Common myeloid progenitor, CD34-positive (primary cell): Measurements from ENCODE around the gene PLA2R1.

Experiments
- CTCF ChIA-PET: fragments of 350-600 bp; sonication (Branson Sonifier 250); formaldehyde crosslinking; loops from one replicate; lab custom pipeline; 2021; ENCODE audit warnings: antibody characterized with exemption; lab: Charles Lee
- POLR2A ChIA-PET: fragments of 350-600 bp; sonication (Branson Sonifier 250); formaldehyde crosslinking; loops from one replicate; lab custom pipeline; 2021; ENCODE audit warnings: antibody characterized with exemption; lab: Charles Lee
- DNase-seq, 3 donors: peaks; one replicate each; pipeline versions ENCODE4 v3.0.0 to v3.0.0-alpha.2; 2013
- H3K27ac ChIP-seq, 2 experiments: 1 replicate in 1 of 2; 2 replicates in 1 of 2; pipeline ENCODE4 v1.7.0; 2013; ENCODE audit warnings: inconsistent platforms in 2 of 2, low read length in 2 of 2, mild to moderate bottlenecking in 2 of 2, low read depth in 1 of 2, moderate library complexity in 1 of 2; ENCODE audit not compliant: severe bottlenecking in 2 of 2, insufficient read depth in 1 of 2, poor library complexity in 1 of 2
- H3K27me3 ChIP-seq, 5 experiments: replicated peaks in 2 of 5; 1 replicate in 3 of 5; 2 replicates in 2 of 5; pipeline versions ENCODE4 v1.6.1 to v1.7.0; 2013; ENCODE audit warnings: low read length in 4 of 5, mild to moderate bottlenecking in 2 of 5, moderate library complexity in 2 of 5, inconsistent platforms in 1 of 5; ENCODE audit not compliant: insufficient read depth in 5 of 5, control insufficient read depth in 4 of 5
- H3K36me3 ChIP-seq, 4 experiments: 1 replicate in 2 of 4; 2 replicates in 2 of 4; pipeline versions ENCODE4 v1.6.1 to v1.7.0; 2013; ENCODE audit warnings: low read length in 3 of 4, control low read depth in 1 of 4, mild to moderate bottlenecking in 1 of 4; ENCODE audit not compliant: control insufficient read depth in 4 of 4, insufficient read depth in 4 of 4
- H3K4me1 ChIP-seq, 4 experiments: 1 replicate in 3 of 4; 2 replicates in 1 of 4; pipeline versions ENCODE4 v1.6.1 to v1.7.1; 2013; ENCODE audit warnings: low read length in 3 of 4, mild to moderate bottlenecking in 3 of 4, control low read depth in 1 of 4, inconsistent platforms in 1 of 4, moderate library complexity in 1 of 4; ENCODE audit not compliant: control insufficient read depth in 4 of 4, insufficient read depth in 4 of 4; ENCODE audit errors: control extremely low read depth in 1 of 4
- H3K4me3 ChIP-seq, 7 experiments: 1 replicate in 4 of 7; 2 replicates in 3 of 7; pipeline versions ENCODE4 v1.5.1 to v1.7.0; 2013; ENCODE audit warnings: mild to moderate bottlenecking in 7 of 7, low read length in 6 of 7, moderate library complexity in 6 of 7, inconsistent platforms in 2 of 7, low read depth in 2 of 7, control low read depth in 1 of 7; ENCODE audit not compliant: insufficient read depth in 4 of 7, control insufficient read depth in 1 of 7; ENCODE audit errors: extremely low read depth in 1 of 7
- H3K9me3 ChIP-seq, 5 experiments: 1 replicate in 4 of 5; 2 replicates in 1 of 5; pipeline versions ENCODE4 v1.6.1 to v1.7.1; 2013; ENCODE audit warnings: low read length in 4 of 5, mild to moderate bottlenecking in 2 of 5, inconsistent platforms in 1 of 5, low read depth in 1 of 5, moderate library complexity in 1 of 5; ENCODE audit not compliant: control insufficient read depth in 4 of 5, insufficient read depth in 2 of 5; ENCODE audit errors: control extremely low read depth in 1 of 5
- WGBS: methylation state at CpG from one replicate; pipeline ENCODE4 v1.1.5; 2013; ENCODE audit not compliant: insufficient coverage; 5-methylcytosine and 5-hydroxymethylcytosine counted together

Gene PLA2R1

GRCh38 chr2:159933040-159933726 lies 129.2 kb downstream of the PLA2R1 start:
- DNase-seq, result peak in 1 of 3 donors; percentile 12
- H3K36me3 ChIP-seq, result no peaks in the 10 kb centered on the region
- peaks cover 14 to 24% (median 19%) of the 10 kb centered on the region in 4 experiments for H3K4me1 ChIP-seq
- no peak overlapping the region for H3K27ac ChIP-seq
- ChIA-PET CTCF (no interaction called here), POLR2A (no interaction called here)
- no peaks in the 10 kb centered on the region for H3K27me3 ChIP-seq
- 40% methylated on average over 1 of the region's 2 CpGs for WGBS
- peak overlapping the region in 3 of 7 experiments; percentile 2 to 54 (median 6) for H3K4me3 ChIP-seq
- H3K9me3 ChIP-seq, result peaks cover 0 to 3% (median 0%) of the 10 kb centered on the region in 5 experiments

GRCh38 chr2:159926695-159927094 lies 135.7 kb downstream of the PLA2R1 start:
- DNase-seq, result no peak
- CTCF ChIA-PET, result interaction anchor here (1.3 kb wide), 1 partner anchor 9 kb away, joined by 5 read pairs; no protein-coding TSS in a partner anchor
- Histone ChIP-seq H3K36me3 (no peaks in the 10 kb centered on the region), H3K4me1 (peaks cover 0 to 3% (median 3%) of the 10 kb centered on the region in 4 experiments), H3K4me3 (no peak overlapping the region), H3K27me3 (no peaks in the 10 kb centered on the region), H3K9me3 (peaks cover 0 to 6% (median 0%) of the 10 kb centered on the region in 5 experiments), H3K27ac (no peak overlapping the region)
- WGBS, result no CpG with 5 or more reads among the region's 2 CpGs
- POLR2A ChIA-PET, result no interaction called here

GRCh38 chr2:159925975-159926374 lies 136.4 kb downstream of the PLA2R1 start:
- POLR2A ChIA-PET, result no interaction called here
- CTCF ChIA-PET, result interaction anchor here (1.0 to 1.4 kb wide), 4 partner anchors 14 to 40 kb away, joined by 3 to 4 read pairs (median 3); no protein-coding TSS in a partner anchor
- WGBS, result no CpG with 5 or more reads among the region's 3 CpGs
- H3K27me3 ChIP-seq, result no peaks in the 10 kb centered on the region
- no peak overlapping the region for H3K4me3 ChIP-seq
- DNase-seq, result no peak
- peaks cover 0 to 6% (median 0%) of the 10 kb centered on the region in 5 experiments for H3K9me3 ChIP-seq
- H3K27ac ChIP-seq, result no peak overlapping the region
- peaks cover 0 to 5% (median 3%) of the 10 kb centered on the region in 4 experiments for H3K4me1 ChIP-seq
- no peaks in the 10 kb centered on the region for H3K36me3 ChIP-seq

GRCh38 chr2:159922563-159922962 lies 139.9 kb downstream of the PLA2R1 start:
- H3K36me3 ChIP-seq, result no peaks in the 10 kb centered on the region
- ChIA-PET CTCF (interaction anchor here (1.0 to 14.1 kb wide), 5 partner anchors 13 to 26 kb away, joined by 3 to 127 read pairs (median 6); partner anchors contain the start of gene LY75), POLR2A (no interaction called here)
- peaks cover 0 to 5% (median 3%) of the 10 kb centered on the region in 4 experiments for H3K4me1 ChIP-seq
- H3K27ac ChIP-seq, result no peak overlapping the region
- WGBS, result 100% methylated on average over 1 of the region's 2 CpGs
- no peaks in the 10 kb centered on the region for H3K9me3 ChIP-seq
- no peak overlapping the region for H3K4me3 ChIP-seq
- H3K27me3 ChIP-seq, result no peaks in the 10 kb centered on the region
- no peak for DNase-seq

- H3K4me3 ChIP-seq, result peak overlapping the region in 2 of 7 experiments; percentile 7 to 22
- H3K36me3 ChIP-seq, result no peaks in the 10 kb centered on the region
- 22% methylated on average over 13 of the region's 17 CpGs for WGBS
- no peaks in the 10 kb centered on the region for H3K27me3 ChIP-seq
- H3K27ac ChIP-seq, result no peak overlapping the region
- no peaks in the 10 kb centered on the region for H3K9me3 ChIP-seq
- ChIA-PET POLR2A (no interaction called here), CTCF (interaction anchor here (0.6 to 14.1 kb wide), 12 partner anchors 9 to 84 kb away, joined by 3 to 127 read pairs (median 4); partner anchors contain the start of gene LY75)
- peaks cover 0 to 5% (median 3%) of the 10 kb centered on the region in 4 experiments for H3K4me1 ChIP-seq
- DNase-seq, result peak; percentile 61 to 84 (median 82)
Measured at GRCh38 chr2:159921752-159922404, 140.5 kb downstream of the PLA2R1 start.

GRCh38 chr2:159916511-159916910 lies 145.9 kb downstream of the PLA2R1 start:
- ChIA-PET CTCF (interaction anchor here (14.1 kb wide), 1 partner anchor 14 kb away, joined by 127 read pairs; the partner anchor contains the start of gene LY75), POLR2A (no interaction called here)
- Histone ChIP-seq H3K9me3 (no peaks in the 10 kb centered on the region), H3K27ac (no peak overlapping the region), H3K4me3 (no peak overlapping the region), H3K27me3 (no peaks in the 10 kb centered on the region), H3K4me1 (peaks cover 0 to under 1% (median 0%) of the 10 kb centered on the region in 4 experiments), H3K36me3 (no peaks in the 10 kb centered on the region)
- WGBS, result 100% methylated on average over 2 of the region's 2 CpGs
- no peak for DNase-seq
